KG1 (cell line): Measurements from ENCODE around the gene C11orf97.
"Not testable (repeated sequence)": the region's sequence is repeated elsewhere in the genome, so short reads cannot be mapped to it uniquely, and the experiment has no call there.

ENCODE experiments used
- DNase-seq: peaks from one replicate; lab custom pipeline; 2025; lab: John Stamatoyannopoulos, UW

C11orf97 gene

GRCh38 chr11:94525546-94526324 is 13.5 kb downstream of the C11orf97 start:
- DNase-seq = peak; percentile 22

DNA sequence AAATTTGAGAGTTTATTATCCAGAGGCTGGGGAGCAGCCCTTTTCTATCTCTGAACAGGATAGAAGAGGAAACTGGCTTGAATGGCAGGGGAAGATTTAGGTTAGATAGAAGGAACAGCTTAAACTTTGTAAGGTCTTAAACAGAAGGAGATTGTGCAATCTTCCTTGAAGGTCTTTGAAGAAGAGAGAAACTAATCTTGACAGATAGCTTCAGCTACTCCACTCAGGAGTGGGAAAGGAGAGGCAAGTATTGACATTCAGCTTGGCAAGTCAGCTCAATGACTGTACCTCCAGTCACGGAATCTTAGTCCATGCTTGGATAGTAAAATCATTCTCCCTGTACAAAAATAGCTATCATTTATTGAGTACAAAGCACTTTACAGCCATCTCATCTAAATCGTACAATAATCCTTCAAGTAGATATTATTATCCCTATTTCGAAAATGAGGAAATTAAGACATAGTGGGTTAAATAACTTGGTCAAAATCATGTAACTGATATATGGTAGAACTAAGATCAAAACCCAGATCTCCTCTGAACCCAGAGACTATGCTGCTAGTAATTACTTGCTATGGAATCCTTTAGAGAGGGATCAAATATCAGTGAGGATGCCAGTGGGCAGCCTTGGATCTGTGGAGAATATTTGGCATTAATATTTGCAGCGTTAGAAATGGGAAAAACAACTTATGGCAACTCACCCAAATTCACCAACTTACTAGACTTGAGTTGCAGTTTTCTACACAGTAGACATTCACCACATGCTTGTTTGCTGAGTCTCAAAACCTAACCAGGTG is 14.6 kb downstream of the C11orf97 start:
- peak; percentile 23 for DNase-seq

GRCh38 chr11:94528551-94528950 is 16.3 kb downstream of the C11orf97 start:
- no peak for DNase-seq

- no peak for DNase-seq
These were observed 19.9 kb downstream of the C11orf97 start for GRCh38 chr11:94532211-94532610.

- no peak for DNase-seq
These were observed 20.9 kb downstream of the C11orf97 start for GRCh38 chr11:94533206-94533605.

- no peak for DNase-seq
These were observed 21.7 kb downstream of the C11orf97 start for GRCh38 chr11:94533696-94534630.

DNA sequence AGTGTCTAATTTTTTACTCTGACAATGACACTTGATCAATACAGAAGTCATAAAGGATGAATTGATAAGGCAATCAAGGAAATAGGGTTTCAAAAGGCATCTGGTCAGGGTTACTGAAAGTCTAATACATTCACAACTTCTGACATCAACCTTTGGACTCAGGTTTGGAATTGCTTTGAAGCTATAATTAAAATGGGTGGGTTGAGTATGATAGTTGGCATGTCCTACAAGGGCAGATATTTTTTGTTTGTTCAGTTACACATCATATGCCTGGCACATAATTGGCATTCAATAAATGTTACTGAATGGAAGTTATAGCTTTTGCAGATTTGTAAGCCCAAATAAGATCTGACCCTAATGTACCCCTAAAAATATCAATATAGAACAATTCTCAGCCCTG is 24.1 kb downstream of the C11orf97 start:
- no peak for DNase-seq

GRCh38 chr11:94537031-94537600 is 24.9 kb downstream of the C11orf97 start:
- DNase-seq = no peak

GRCh38 chr11:94539420-94539819 is 27.2 kb downstream of the C11orf97 start:
- DNase-seq = no peak

DNA sequence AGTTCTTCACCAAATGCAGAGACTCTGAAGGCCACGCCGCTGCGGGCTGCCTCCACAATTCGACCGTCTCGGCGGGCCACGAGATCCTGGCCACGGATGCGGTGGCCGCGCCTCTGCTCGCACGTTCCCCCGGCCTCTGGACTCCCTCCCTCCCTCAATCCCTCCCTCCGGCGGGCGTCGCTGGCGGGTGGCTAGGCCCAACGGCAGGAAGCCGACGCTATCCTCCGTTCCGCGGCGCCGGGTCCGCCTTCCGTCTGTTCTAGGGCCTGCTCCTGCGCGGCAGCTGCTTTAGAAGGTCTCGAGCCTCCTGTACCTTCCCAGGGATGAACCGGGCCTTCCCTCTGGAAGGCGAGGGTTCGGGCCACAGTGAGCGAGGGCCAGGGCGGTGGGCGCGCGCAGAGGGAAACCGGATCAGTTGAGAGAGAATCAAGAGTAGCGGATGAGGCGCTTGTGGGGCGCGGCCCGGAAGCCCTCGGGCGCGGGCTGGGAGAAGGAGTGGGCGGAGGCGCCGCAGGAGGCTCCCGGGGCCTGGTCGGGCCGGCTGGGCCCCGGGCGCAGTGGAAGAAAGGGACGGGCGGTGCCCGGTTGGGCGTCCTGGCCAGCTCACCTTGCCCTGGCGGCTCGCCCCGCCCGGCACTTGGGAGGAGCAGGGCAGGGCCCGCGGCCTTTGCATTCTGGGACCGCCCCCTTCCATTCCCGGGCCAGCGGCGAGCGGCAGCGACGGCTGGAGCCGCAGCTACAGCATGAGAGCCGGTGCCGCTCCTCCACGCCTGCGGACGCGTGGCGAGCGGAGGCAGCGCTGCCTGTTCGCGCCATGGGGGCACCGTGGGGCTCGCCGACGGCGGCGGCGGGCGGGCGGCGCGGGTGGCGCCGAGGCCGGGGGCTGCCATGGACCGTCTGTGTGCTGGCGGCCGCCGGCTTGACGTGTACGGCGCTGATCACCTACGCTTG is 31.7 kb downstream of the C11orf97 start, which contains the start of gene FUT4:
TSS of gene FUT4 (plus strand) at position 227 of the 951 bp plus-strand sequence. CDS start at position 440, 213 bp downstream.
- DNase-seq = peak; percentile 89

DNA sequence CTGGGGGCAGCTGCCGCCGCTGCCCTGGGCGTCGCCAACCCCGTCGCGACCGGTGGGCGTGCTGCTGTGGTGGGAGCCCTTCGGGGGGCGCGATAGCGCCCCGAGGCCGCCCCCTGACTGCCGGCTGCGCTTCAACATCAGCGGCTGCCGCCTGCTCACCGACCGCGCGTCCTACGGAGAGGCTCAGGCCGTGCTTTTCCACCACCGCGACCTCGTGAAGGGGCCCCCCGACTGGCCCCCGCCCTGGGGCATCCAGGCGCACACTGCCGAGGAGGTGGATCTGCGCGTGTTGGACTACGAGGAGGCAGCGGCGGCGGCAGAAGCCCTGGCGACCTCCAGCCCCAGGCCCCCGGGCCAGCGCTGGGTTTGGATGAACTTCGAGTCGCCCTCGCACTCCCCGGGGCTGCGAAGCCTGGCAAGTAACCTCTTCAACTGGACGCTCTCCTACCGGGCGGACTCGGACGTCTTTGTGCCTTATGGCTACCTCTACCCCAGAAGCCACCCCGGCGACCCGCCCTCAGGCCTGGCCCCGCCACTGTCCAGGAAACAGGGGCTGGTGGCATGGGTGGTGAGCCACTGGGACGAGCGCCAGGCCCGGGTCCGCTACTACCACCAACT is 32.5 kb downstream of the C11orf97 start:
- DNase-seq = peak; percentile 63

DNA sequence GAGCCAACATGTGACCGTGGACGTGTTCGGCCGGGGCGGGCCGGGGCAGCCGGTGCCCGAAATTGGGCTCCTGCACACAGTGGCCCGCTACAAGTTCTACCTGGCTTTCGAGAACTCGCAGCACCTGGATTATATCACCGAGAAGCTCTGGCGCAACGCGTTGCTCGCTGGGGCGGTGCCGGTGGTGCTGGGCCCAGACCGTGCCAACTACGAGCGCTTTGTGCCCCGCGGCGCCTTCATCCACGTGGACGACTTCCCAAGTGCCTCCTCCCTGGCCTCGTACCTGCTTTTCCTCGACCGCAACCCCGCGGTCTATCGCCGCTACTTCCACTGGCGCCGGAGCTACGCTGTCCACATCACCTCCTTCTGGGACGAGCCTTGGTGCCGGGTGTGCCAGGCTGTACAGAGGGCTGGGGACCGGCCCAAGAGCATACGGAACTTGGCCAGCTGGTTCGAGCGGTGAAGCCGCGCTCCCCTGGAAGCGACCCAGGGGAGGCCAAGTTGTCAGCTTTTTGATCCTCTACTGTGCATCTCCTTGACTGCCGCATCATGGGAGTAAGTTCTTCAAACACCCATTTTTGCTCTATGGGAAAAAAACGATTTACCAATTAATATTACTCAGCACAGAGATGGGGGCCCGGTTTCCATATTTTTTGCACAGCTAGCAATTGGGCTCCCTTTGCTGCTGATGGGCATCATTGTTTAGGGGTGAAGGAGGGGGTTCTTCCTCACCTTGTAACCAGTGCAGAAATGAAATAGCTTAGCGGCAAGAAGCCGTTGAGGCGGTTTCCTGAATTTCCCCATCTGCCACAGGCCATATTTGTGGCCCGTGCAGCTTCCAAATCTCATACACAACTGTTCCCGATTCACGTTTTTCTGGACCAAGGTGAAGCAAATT is 33.3 kb downstream of the C11orf97 start:
- DNase-seq = peak; percentile 36

- DNase-seq = no peak
These were observed 33.9 kb downstream of the C11orf97 start for GRCh38 chr11:94546162-94546470.

DNA sequence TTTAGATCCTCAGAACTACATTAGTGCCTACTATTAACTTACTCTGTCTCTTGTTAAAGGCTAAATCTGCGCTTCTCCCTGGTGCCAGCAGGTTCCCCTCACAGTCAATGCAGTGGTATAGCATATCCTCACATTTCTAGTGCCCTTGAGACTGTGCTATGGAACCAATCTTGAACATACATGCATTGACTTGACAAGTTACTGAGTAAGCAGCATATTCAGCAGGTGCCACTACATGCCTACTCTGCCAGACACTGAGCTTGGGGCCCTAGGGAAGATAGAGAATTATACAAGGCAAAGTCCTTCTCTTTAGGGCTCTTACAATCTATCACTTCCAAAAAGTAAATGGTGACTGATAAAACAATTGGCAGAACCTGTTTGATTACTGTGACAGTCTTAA is 34.6 kb downstream of the C11orf97 start:
- no peak for DNase-seq

GRCh38 chr11:94549146-94549545 is 36.9 kb downstream of the C11orf97 start:
- DNase-seq = no peak

DNA sequence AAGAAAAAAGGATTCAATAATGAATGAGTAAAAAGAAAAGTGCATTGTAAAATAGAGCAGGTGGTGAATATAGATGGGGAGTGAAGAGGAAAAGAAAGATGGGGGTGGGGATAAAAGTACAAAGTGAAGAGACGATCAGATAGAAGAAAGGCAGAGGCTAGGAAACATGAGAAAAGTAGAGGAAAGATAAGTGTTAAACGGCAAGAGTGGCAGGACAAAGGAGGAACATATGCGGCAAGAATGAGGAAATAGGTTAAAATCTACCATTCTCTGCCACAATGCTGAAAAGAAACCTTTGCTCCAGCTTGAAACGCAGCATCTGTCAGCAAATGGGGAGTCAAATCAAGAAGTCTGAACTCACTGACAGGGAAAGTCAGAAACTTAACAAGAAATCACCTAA is 38.3 kb downstream of the C11orf97 start:
- peak; percentile 21 for DNase-seq

DNA sequence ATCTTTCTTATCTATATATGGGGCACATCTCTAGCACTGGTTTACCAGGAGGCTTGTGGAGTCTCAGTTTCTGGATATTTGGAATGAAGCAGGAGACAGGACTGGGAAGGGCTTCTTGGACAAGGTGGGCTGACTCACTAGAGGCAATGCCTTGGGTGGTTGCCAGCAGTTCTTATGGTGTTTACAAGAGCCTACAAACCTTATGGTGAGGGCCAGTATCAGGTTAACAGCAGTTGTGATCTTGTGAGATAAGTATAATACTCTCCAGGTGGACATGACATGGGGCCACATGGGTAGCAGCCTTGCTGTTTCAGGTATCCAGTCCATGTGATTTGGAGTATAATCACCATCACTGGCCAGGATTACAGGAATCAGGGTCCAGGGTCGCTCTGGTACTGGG is 41.7 kb downstream of the C11orf97 start:
- DNase-seq = no peak

DNA sequence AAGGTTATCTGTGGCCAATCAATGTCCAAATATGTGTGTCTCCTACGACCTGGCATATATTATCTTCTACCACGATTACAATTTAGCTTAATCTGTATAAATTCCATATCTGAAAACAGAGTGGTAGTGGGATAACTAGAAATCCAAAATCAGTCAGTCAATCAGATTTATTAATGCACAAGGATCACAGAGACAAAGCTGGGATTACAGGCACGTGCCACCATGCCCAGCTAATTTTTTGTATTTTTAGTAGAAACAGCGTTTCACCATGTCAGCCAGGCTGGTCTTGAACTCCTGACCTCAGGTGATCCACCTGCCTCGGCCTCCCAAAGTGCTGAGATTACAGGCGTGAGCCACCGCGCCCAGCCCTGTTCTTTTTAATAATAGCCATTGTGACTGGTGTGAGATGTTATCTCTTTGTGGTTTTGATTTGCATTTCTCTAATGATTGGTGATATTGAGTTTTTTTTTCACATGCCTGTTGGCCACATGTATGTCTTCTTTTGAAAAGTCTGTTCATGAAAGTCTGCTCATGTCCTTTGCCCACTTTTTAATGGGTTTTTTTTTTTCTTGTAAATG is 43.6 kb downstream of the C11orf97 start:
- not testable (repeated sequence) for DNase-seq

GRCh38 chr11:94557421-94557820 is 45.2 kb downstream of the C11orf97 start:
- DNase-seq = no peak
